22Rv1 (cell line): ENCODE data around the gene RTKN2.

ENCODE experiments used
- ZFX ChIP-seq: fragments of 450-650 bp; IDR thresholded peaks from 2 replicates; pipeline ENCODE4 v1.6.1; 2017; ENCODE audit warnings: antibody characterized with exemption, borderline replicate concordance
- TF ChIP-seq, protein P1 (sequence below): fragments of 450-650 bp; IDR thresholded peaks from 2 replicates; pipeline ENCODE4 v1.5.1; 2017; ENCODE audit warnings: mild to moderate bottlenecking

DNA sequence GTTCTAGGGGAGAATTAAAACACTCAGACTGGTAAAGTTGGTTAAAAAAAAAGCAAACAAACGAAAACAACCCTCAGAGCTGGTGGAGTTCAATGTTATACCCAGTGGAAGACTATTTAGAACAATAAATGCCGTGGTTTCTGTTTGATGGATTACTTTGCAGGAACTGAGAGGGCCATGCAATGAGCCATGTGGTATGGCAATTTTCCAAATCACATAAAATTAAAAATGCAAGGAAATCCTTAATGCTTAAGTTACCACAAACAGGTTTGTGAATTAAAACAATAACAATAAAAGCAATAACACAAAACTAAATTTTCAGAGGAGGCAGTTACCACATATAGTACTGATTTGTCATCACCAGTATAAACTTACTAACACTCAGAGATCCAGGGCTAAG, 96.9 kb downstream of the RTKN2 start:
- TF ChIP-seq, protein P1, sequence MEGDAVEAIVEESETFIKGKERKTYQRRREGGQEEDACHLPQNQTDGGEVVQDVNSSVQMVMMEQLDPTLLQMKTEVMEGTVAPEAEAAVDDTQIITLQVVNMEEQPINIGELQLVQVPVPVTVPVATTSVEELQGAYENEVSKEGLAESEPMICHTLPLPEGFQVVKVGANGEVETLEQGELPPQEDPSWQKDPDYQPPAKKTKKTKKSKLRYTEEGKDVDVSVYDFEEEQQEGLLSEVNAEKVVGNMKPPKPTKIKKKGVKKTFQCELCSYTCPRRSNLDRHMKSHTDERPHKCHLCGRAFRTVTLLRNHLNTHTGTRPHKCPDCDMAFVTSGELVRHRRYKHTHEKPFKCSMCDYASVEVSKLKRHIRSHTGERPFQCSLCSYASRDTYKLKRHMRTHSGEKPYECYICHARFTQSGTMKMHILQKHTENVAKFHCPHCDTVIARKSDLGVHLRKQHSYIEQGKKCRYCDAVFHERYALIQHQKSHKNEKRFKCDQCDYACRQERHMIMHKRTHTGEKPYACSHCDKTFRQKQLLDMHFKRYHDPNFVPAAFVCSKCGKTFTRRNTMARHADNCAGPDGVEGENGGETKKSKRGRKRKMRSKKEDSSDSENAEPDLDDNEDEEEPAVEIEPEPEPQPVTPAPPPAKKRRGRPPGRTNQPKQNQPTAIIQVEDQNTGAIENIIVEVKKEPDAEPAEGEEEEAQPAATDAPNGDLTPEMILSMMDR, result no peak
- no peak for TF ChIP-seq ZFX
